Spinal cord (tissue), 10 donors: ENCODE data around the gene MACROD2. TPM values are rescaled to one million over a fixed set of nuclear protein-coding genes. Genes with fewer than 3 reads are reported as not detected.
A peak's percentile ranks its signal among the peaks of the same experiment; 100 is the strongest.

Experiments
- DNase-seq, 6 donors: peaks; one replicate each; pipeline versions ENCODE4 v3.0.0 to v3.0.0-alpha.2; 2013 to 2015; ENCODE audit warnings: low spot score in 6 of 6, low read depth in 4 of 6
- H3K27ac ChIP-seq: one replicate; pipeline ENCODE4 v1.5.1; 2013; ENCODE audit warnings: low read depth, low read length, control low read depth
- H3K27me3 ChIP-seq: one replicate; pipeline ENCODE4 v1.6.1; 2013; ENCODE audit warnings: low read length; ENCODE audit not compliant: control insufficient read depth, insufficient read depth
- H3K36me3 ChIP-seq: one replicate; pipeline ENCODE4 v1.6.1; 2013; ENCODE audit warnings: low read length; ENCODE audit not compliant: control insufficient read depth, insufficient read depth
- H3K4me1 ChIP-seq: one replicate; pipeline ENCODE4 v1.6.1; 2013; ENCODE audit warnings: low read length; ENCODE audit not compliant: control insufficient read depth, insufficient read depth
- H3K4me3 ChIP-seq: one replicate; pipeline ENCODE4 v1.5.1; 2013; ENCODE audit warnings: low read depth, low read length, control low read depth
- H3K9me3 ChIP-seq: one replicate; pipeline ENCODE4 v1.6.1; 2013; ENCODE audit warnings: low read length; ENCODE audit not compliant: control insufficient read depth, insufficient read depth
- WGBS: methylation state at CpG from one replicate; pipeline ENCODE4 v1.1.5; 2013; ENCODE audit warnings: missing lambda C conversion rate; ENCODE audit not compliant: insufficient coverage; 5-methylcytosine and 5-hydroxymethylcytosine counted together
- polyA plus RNA-seq, 2 donors: library from polyadenylated mRNA; unstranded; fragments of 120-200 nt; gene quantifications; one replicate each; pipeline ENCODE4 v1.2.1, GENCODE V29; 2013; ENCODE audit not compliant: insufficient read length in 2 of 2
- total RNA-seq, 2 donors: library from RNA; depleted of rRNA in 1 of 2; stranded (reverse); fragments of 120-200 nt in 1 of 2; fragments of >200 nt in 1 of 2; gene quantifications; one replicate each; pipeline versions ENCODE4 v1.2.3 to v1.2.4, GENCODE V29; 2013 to 2014
- donor health status: healthy.

MACROD2 gene
- total and polyA plus RNA-seq, 4 donors: 16.2 to 34.0 (median 23.6) TPM

GRCh38 chr20:14556206-14556605 lies 560.9 kb downstream of the MACROD2 start:
- no peaks in the 10 kb centered on the region for H3K27me3 ChIP-seq
- H3K36me3 ChIP-seq: no peaks in the 10 kb centered on the region
- H3K27ac ChIP-seq: no peak overlapping the region
- no peak overlapping the region for H3K4me3 ChIP-seq
- no CpG with 5 or more reads among the region's 2 CpGs for WGBS
- no peaks in the 10 kb centered on the region for H3K9me3 ChIP-seq
- H3K4me1 ChIP-seq: no peaks in the 10 kb centered on the region
- DNase-seq: no peak

- no peaks in the 10 kb centered on the region for H3K4me1 ChIP-seq
- no peak overlapping the region for H3K27ac ChIP-seq
- H3K9me3 ChIP-seq: no peaks in the 10 kb centered on the region
- H3K27me3 ChIP-seq: no peaks in the 10 kb centered on the region
- no peaks in the 10 kb centered on the region for H3K36me3 ChIP-seq
- no peak for DNase-seq
- H3K4me3 ChIP-seq: no peak overlapping the region
- no CpG with 5 or more reads among the region's 1 CpG for WGBS
Observed at GRCh38 chr20:14559612-14560011, 564.3 kb downstream of the MACROD2 start.

- WGBS: no CpG with 5 or more reads among the region's 6 CpGs
- DNase-seq: peak in 1 of 6 donors; percentile 39
- Histone ChIP-seq H3K27ac (no peak overlapping the region), H3K4me1 (no peaks in the 10 kb centered on the region), H3K4me3 (no peak overlapping the region), H3K9me3 (no peaks in the 10 kb centered on the region), H3K27me3 (no peaks in the 10 kb centered on the region), H3K36me3 (no peaks in the 10 kb centered on the region)
Observed at GRCh38 chr20:14561741-14562221, 566.5 kb downstream of the MACROD2 start.

- no peak for DNase-seq
- no peaks in the 10 kb centered on the region for H3K36me3 ChIP-seq
- no peak overlapping the region for H3K4me3 ChIP-seq
- no peaks in the 10 kb centered on the region for H3K27me3 ChIP-seq
- no peaks in the 10 kb centered on the region for H3K4me1 ChIP-seq
- H3K9me3 ChIP-seq: no peaks in the 10 kb centered on the region
- WGBS: no CpG with 5 or more reads among the region's 2 CpGs
- H3K27ac ChIP-seq: no peak overlapping the region
Observed at GRCh38 chr20:14562981-14563380, 567.7 kb downstream of the MACROD2 start.

- Histone ChIP-seq H3K27ac (no peak overlapping the region), H3K9me3 (no peaks in the 10 kb centered on the region), H3K36me3 (no peaks in the 10 kb centered on the region), H3K4me3 (no peak overlapping the region), H3K4me1 (no peaks in the 10 kb centered on the region), H3K27me3 (no peaks in the 10 kb centered on the region)
- 100% methylated on average over 1 of the region's 2 CpGs for WGBS
- DNase-seq: no peak
Observed at GRCh38 chr20:14566505-14566904, 571.2 kb downstream of the MACROD2 start.

- no peak overlapping the region for H3K4me3 ChIP-seq
- H3K36me3 ChIP-seq: no peaks in the 10 kb centered on the region
- no peaks in the 10 kb centered on the region for H3K4me1 ChIP-seq
- H3K27ac ChIP-seq: no peak overlapping the region
- no peaks in the 10 kb centered on the region for H3K27me3 ChIP-seq
- no peak for DNase-seq
- WGBS: 11% methylated on average over 1 of the region's 3 CpGs
- no peaks in the 10 kb centered on the region for H3K9me3 ChIP-seq
Observed at GRCh38 chr20:14568225-14568624, 572.9 kb downstream of the MACROD2 start.

- H3K27ac ChIP-seq: no peak overlapping the region
- no peaks in the 10 kb centered on the region for H3K36me3 ChIP-seq
- no peak overlapping the region for H3K4me3 ChIP-seq
- H3K9me3 ChIP-seq: no peaks in the 10 kb centered on the region
- H3K27me3 ChIP-seq: no peaks in the 10 kb centered on the region
- no CpG with 5 or more reads among the region's 3 CpGs for WGBS
- no peaks in the 10 kb centered on the region for H3K4me1 ChIP-seq
- DNase-seq: peak in 1 of 6 donors; percentile 20
Observed at GRCh38 chr20:14568701-14569100, 573.4 kb downstream of the MACROD2 start.

GRCh38 chr20:14569641-14570040 lies 574.3 kb downstream of the MACROD2 start:
- H3K9me3 ChIP-seq: no peaks in the 10 kb centered on the region
- H3K36me3 ChIP-seq: no peaks in the 10 kb centered on the region
- H3K4me3 ChIP-seq: no peak overlapping the region
- WGBS: no CpG with 5 or more reads among the region's 2 CpGs
- H3K27ac ChIP-seq: no peak overlapping the region
- no peaks in the 10 kb centered on the region for H3K27me3 ChIP-seq
- H3K4me1 ChIP-seq: no peaks in the 10 kb centered on the region
- DNase-seq: no peak

GRCh38 chr20:14570811-14571210 lies 575.5 kb downstream of the MACROD2 start:
- Histone ChIP-seq H3K27ac (no peak overlapping the region), H3K4me3 (no peak overlapping the region), H3K9me3 (no peaks in the 10 kb centered on the region), H3K36me3 (no peaks in the 10 kb centered on the region), H3K27me3 (no peaks in the 10 kb centered on the region), H3K4me1 (no peaks in the 10 kb centered on the region)
- 89% methylated on average over 1 of the region's 2 CpGs for WGBS
- no peak for DNase-seq

GRCh38 chr20:14573676-14574075 lies 578.4 kb downstream of the MACROD2 start:
- Histone ChIP-seq H3K36me3 (no peaks in the 10 kb centered on the region), H3K27me3 (no peaks in the 10 kb centered on the region), H3K4me3 (no peak overlapping the region), H3K27ac (no peak overlapping the region), H3K4me1 (no peaks in the 10 kb centered on the region), H3K9me3 (no peaks in the 10 kb centered on the region)
- DNase-seq: no peak
- WGBS: 100% methylated on average over 3 of the region's 3 CpGs
